HL-60 (cell line): Measurements from ENCODE around the gene PDZD8.

Experiments
- GABPA ChIP-seq: IDR thresholded peaks from 2 replicates; pipeline ENCODE4 v1.6.1; 2012; ENCODE audit warnings: low read depth
- POLR2AphosphoS5 ChIP-seq: IDR thresholded peaks from 2 replicates; pipeline ENCODE4 v1.6.1; 2012; ENCODE audit warnings: low read depth
- TF ChIP-seq, protein P1 (sequence below): IDR thresholded peaks from one replicate; pipeline ENCODE4 v1.5.1; 2011; ENCODE audit warnings: low read length, control low read depth, inconsistent platforms; ENCODE audit not compliant: insufficient read depth
- TF ChIP-seq, protein P2 (sequence below): IDR thresholded peaks from 2 replicates; pipeline ENCODE4 v1.6.1; 2012; ENCODE audit warnings: low read depth; ENCODE audit not compliant: insufficient replicate concordance

DNA sequence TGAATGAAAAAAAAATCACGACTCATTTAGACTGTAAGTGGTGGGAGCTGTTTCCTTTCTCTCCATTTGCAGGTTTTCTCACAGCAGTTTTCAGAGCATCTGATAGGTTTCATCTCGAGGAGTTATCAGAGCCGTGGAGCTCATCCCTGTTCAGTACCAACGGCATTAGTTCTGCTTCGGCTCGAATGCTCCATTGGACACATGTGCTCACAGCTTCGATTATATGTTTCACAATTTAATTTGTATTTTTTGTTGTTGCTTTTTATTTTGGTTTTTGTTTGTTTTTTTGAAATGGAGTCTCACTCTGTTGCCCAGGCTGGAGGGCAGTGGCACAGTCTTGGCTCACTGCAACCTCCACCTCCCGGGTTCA, 132.8 kb downstream of the PDZD8 start:
- TF ChIP-seq, protein P1, sequence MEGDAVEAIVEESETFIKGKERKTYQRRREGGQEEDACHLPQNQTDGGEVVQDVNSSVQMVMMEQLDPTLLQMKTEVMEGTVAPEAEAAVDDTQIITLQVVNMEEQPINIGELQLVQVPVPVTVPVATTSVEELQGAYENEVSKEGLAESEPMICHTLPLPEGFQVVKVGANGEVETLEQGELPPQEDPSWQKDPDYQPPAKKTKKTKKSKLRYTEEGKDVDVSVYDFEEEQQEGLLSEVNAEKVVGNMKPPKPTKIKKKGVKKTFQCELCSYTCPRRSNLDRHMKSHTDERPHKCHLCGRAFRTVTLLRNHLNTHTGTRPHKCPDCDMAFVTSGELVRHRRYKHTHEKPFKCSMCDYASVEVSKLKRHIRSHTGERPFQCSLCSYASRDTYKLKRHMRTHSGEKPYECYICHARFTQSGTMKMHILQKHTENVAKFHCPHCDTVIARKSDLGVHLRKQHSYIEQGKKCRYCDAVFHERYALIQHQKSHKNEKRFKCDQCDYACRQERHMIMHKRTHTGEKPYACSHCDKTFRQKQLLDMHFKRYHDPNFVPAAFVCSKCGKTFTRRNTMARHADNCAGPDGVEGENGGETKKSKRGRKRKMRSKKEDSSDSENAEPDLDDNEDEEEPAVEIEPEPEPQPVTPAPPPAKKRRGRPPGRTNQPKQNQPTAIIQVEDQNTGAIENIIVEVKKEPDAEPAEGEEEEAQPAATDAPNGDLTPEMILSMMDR, result no peak
- no peak for TF ChIP-seq GABPA
- TF ChIP-seq, protein P2, sequence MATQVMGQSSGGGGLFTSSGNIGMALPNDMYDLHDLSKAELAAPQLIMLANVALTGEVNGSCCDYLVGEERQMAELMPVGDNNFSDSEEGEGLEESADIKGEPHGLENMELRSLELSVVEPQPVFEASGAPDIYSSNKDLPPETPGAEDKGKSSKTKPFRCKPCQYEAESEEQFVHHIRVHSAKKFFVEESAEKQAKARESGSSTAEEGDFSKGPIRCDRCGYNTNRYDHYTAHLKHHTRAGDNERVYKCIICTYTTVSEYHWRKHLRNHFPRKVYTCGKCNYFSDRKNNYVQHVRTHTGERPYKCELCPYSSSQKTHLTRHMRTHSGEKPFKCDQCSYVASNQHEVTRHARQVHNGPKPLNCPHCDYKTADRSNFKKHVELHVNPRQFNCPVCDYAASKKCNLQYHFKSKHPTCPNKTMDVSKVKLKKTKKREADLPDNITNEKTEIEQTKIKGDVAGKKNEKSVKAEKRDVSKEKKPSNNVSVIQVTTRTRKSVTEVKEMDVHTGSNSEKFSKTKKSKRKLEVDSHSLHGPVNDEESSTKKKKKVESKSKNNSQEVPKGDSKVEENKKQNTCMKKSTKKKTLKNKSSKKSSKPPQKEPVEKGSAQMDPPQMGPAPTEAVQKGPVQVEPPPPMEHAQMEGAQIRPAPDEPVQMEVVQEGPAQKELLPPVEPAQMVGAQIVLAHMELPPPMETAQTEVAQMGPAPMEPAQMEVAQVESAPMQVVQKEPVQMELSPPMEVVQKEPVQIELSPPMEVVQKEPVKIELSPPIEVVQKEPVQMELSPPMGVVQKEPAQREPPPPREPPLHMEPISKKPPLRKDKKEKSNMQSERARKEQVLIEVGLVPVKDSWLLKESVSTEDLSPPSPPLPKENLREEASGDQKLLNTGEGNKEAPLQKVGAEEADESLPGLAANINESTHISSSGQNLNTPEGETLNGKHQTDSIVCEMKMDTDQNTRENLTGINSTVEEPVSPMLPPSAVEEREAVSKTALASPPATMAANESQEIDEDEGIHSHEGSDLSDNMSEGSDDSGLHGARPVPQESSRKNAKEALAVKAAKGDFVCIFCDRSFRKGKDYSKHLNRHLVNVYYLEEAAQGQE, result no peak
- TF ChIP-seq POLR2AphosphoS5, result no peak
